ENCODE data around the gene FAM149A.
A peak's percentile ranks its signal among the peaks of the same experiment; 100 is the strongest.

The FAM149A gene

DNA sequence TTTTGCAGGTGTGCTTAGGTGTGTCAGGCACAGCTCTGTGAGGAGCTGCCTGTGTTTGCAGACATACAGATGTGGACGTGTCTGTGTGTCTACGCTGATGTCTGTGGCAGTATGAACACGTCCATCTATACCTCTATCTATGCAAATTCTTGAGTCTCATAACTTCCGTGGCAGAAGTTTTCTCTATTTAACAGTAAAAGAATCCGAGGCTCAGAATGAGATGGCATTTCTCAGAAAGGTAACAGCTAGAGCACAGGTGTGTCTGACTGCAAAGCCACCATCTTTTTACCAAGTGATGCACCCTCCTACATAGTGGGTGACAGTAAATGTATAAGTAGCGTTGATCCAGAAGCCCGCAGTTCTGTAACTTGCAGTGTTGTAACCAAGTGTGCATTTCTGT is 47.0 kb downstream of the FAM149A start:
- DNase-seq: no peak

GRCh38 chr4:186158021-186158813 is 53.7 kb downstream of the FAM149A start:
- DNase-seq: peak in 1 of 56 donors; percentile 5

DNA sequence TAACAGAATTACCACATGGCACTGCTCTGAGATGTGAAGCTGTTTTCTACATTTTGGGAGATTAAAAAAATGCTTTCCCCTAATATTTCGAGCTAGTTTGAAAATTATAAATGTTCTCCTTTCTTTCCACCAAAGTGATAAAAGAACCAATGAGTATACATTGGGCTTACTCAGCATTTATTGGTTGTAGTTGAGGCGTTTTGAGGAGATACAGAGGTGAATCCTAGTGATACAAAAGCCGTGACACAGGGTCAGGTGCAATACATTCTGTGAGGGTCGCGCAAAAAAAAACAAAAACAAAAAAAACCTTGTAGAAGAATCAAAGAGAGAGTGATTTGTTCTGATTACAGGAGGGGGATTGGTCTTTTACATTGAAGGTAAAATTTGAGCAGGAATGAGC is 54.5 kb downstream of the FAM149A start:
- no peak for DNase-seq

- DNase-seq: no peak
These were observed 55.1 kb downstream of the FAM149A start for GRCh38 chr4:186159613-186160012.

DNA sequence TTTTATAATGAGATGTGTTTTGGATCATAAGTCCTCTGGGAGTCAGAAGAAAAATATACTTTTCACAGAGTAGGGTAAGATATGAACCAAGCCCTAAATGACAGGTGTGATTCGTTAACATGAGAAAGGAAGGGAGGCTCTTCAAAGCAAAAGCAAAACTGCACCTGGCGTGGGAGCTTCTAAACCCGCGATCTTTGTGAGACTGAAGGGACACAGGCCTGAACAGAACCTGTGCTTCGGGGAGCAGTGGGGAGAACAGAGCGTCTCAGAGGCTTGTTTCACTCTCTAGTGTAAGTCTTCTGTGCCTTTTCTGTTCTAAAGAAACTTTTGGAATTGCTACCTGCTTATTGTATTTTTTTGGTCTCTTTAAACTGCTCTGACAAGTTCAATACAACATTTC is 56.6 kb downstream of the FAM149A start:
- DNase-seq: no peak

- DNase-seq: no peak
These were observed 62.5 kb downstream of the FAM149A start for GRCh38 chr4:186166852-186167512.

DNA sequence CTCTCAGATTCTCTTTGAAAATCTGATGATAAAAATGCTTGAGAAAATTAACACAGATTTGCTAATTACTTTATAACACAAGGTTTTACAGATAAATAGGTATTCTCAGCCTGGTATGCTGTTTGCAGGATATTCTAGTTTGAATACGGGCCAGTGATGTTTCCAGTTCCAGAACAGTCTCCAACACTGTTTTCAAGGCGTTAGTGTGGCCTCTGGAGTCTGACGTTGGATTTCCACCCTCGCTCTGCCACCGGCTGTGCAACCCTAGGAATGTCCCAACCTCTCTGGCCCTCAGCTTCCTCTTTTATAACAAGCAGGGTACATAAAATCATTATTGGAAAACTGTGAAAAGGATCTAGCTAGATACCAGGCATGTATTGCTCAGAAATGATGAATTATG is 63.1 kb downstream of the FAM149A start:
- DNase-seq: no peak

- DNase-seq: no peak
These were observed 64.2 kb downstream of the FAM149A start for GRCh38 chr4:186168750-186169149.

GRCh38 chr4:186169333-186169944 is 64.9 kb downstream of the FAM149A start:
- DNase-seq: no peak

DNA sequence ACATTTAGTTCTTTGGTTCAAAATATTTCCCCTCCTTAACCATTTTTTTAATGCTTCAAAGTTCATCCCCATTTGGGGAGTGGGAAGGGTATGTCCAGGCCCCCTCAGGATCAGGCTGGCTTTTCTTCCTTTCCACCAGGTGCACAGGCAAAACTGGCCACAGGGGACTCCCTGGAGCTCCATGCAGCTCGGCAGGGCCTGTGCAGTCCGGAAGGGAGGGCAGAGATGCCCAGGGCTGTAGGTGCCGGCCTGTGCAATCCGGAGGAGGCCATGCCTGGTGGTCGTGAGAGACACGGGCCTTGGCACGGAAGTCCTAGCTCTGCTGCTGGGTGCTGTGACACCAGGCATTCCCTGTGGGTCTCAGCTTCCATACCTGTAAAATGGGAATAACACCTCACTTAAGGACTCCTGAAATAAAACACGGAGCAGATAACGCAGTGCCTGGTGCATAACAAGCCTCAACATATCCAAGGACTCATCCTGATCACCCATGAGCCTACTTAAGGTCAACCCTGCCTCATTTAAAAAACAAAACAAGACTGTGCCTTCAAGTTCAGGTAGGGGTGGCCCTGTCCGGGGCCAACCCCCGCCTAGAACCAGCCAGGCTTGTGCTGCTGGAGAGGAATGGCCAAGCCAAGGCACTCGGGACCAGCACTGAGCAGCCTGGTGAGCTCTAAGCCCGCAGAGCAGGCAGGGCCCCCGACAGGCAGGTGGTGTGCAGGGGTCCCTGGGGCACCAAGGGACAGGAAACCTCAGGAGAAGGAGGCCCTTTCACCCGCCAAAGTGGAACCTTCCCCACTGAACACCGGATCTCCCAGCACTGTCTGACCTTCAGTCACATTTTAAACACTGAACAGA is 65.7 kb downstream of the FAM149A start:
- no peak for DNase-seq

DNA sequence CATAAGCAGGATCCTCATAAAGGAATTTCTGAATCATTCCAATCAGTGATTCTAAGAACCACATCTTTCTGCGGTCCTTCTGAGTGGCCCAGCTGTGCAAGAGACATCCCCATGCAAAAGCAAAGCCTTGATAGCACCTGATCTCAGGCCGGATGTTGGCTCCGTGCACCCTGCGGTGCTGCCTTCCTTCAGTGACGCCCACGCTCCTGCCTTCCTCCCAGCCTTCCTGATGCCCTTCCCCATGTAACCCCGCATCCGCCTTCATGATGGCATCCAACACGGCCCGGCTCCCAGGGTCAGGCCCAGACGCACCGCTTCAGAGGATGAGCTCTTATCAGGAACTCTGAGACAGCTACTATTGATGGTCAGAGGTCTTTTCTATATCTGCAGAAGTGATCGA is 66.5 kb downstream of the FAM149A start:
- DNase-seq: no peak

- no peak for DNase-seq
These were observed 68.0 kb downstream of the FAM149A start for GRCh38 chr4:186172546-186172945.

- no peak for DNase-seq
These were observed 83.6 kb downstream of the FAM149A start for GRCh38 chr4:186188107-186188506.

- peak in 2 of 56 donors; percentile 10 to 31 for DNase-seq
These were observed 85.2 kb downstream of the FAM149A start for GRCh38 chr4:186189656-186190055.

DNA sequence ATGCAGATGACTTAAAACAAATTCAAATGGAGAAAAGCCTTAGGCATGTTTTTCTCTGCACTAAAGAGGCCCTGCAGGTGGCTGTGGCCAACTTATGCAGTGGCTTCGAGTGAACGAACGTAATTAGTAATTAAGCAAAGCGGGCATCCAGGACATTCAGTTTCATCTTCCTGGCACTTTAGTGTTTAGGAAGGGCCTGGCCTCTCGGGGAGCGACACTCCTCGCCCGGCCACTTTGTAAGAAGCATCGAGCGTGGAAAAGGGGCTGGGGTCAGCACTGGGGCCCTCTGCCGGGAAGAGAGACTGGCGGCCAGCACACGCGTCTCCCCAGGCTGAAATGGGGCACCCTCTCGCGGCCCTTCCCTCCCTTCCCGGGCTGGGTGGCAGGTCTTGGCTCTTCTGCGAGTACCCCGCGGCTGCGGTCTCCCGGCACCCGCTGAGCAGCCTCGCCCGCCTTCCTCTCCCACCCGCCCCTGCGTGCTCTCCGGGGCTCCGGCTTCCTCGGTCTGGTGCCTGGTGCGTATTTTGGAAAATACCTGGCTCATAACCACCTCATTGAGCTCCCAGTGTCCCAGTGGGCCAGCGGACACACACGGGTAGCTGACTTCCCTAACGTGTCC is 86.2 kb downstream of the FAM149A start:
- DNase-seq: peak in 32 of 56 donors; percentile 24 to 86 (median 71)

- DNase-seq: peak in 54 of 56 donors; percentile 42 to 93 (median 78)
These were observed 86.9 kb downstream of the FAM149A start, which contains the start of gene CYP4V2 for GRCh38 chr4:186191200-186192065. Gene CYP4V2 (plus strand): TSS chr4:186191567. CDS start chr4:186191824, 257 bp downstream.

DNA sequence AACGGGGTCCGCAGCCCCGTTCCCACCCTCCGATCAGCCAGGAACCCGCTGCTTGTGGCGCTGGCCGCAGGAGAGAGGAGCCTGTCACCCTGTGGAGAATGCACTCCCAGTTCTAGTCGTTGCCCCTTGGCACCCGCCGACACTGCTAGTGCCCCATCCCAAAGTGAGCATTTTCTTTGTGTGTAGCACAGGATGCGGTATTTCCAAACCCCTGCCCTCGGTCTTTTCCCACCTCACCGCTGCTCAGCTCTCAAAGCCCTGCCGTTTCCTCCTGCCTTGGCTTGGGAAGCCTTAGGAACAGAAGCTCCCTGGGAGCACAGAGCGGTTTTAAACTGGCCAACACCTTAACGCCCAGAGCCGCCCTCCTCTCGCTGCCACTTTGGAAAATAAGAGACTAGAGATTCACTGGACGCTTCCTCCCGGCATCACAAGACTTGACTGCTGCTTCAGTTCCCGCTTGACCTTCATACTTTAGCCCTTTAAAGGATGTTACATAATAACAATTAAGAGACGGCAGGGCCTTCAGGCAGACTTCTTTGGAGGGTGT is 87.6 kb downstream of the FAM149A start:
- DNase-seq: peak in 42 of 56 donors; percentile 21 to 80 (median 56)

DNA sequence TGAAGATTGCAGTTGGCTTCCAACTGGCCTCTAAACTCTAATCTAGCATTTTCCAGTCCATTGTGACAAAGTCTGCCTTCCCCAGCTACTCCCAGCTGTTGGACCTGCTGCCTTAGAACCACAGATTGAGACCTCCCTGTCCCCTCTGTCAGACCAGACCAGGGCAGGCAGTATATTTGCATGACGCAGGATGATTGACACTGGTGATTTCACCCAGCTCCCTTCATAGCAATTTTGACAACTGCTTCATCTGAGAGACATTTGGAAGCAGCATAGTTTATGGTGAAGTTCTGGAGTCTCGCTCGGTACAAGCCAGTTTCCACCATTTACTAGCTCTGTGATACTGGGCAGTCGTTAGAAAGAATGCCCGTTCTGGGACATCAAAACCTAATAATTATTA is 89.3 kb downstream of the FAM149A start:
- no peak for DNase-seq

DNA sequence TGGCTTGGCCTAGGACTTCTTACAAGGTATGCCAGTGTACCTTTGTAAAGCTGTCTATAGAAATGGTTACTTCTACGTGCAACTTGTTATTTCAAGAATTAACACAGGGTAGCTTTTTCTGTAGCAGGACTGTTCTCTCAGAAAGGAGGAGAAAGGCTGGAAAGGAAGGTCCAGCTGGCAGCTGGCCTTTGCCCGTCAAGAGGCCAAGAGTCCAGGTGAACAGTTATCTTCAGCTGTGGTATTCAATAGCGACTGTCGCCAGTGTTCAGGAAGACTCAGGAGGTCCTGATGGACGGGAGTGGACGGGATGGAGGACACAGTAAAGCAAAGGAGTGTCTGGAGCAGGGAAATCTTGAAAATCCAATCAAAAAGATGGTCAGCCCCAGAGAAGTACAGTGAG is 91.6 kb downstream of the FAM149A start:
- DNase-seq: no peak

GRCh38 chr4:186200516-186200915 is 96.0 kb downstream of the FAM149A start:
- no peak for DNase-seq

Data from nucleus accumbens (tissue), 56 donors.